ENCODE data around the gene KCNK16.

KCNK16 gene

GRCh38 chr6:39304951-39305350 lies 17.6 kb downstream of the KCNK16 start:
- Histone ChIP-seq H3K4me3 (ENCODE audit: low read length) (no peak overlapping the region), H3K9me3 (ENCODE audit: insufficient read depth, low read length) (no peaks in the 10 kb centered on the region), H3K9ac (ENCODE audit: low read length) (no peak overlapping the region), H3K79me2 (ENCODE audit: low read length) (no peaks in the 10 kb centered on the region), H3K27me3 (ENCODE audit: low read depth, low read length) (peaks cover 18% of the 10 kb centered on the region; the same call in 1 of the 2 replicates), H3K4me1 (ENCODE audit: low read length) (peaks cover 16% of the 10 kb centered on the region), H3K4me2 (ENCODE audit: low read length) (no peak overlapping the region), H3K36me3 (replicated peaks; ENCODE audit: low read depth, low read length) (no peaks in the 10 kb centered on the region), H4K20me1 (ENCODE audit: insufficient read depth, low read length) (no peaks in the 10 kb centered on the region), H2AFZ (ENCODE audit: low read depth, low read length) (no peak overlapping the region), H3K27ac (ENCODE audit: low read length) (no peak overlapping the region)
- no peak for TF ChIP-seq CTCF (IDR thresholded peaks at IDR 0.05; ENCODE audit: low read depth, low read length)
- TF ChIP-seq EZH2phosphoT487 (IDR thresholded peaks at IDR 0.05; ENCODE audit: low read depth): no peak

GRCh38 chr6:39303425-39304153 lies 18.9 kb downstream of the KCNK16 start:
- Histone ChIP-seq H3K9ac (ENCODE audit: low read length) (no peak overlapping the region), H3K27ac (ENCODE audit: low read length) (no peak overlapping the region), H3K79me2 (ENCODE audit: low read length) (no peaks in the 10 kb centered on the region), H3K4me1 (ENCODE audit: low read length) (peaks cover 16% of the 10 kb centered on the region), H3K9me3 (ENCODE audit: insufficient read depth, low read length) (no peaks in the 10 kb centered on the region), H3K27me3 (ENCODE audit: low read depth, low read length) (peaks cover 16% of the 10 kb centered on the region; the same call in 1 of the 2 replicates), H3K4me3 (ENCODE audit: low read length) (no peak overlapping the region), H2AFZ (ENCODE audit: low read depth, low read length) (no peak overlapping the region), H4K20me1 (ENCODE audit: insufficient read depth, low read length) (no peaks in the 10 kb centered on the region), H3K36me3 (replicated peaks; ENCODE audit: low read depth, low read length) (no peaks in the 10 kb centered on the region), H3K4me2 (ENCODE audit: low read length) (no peak overlapping the region)
- no peak for TF ChIP-seq EZH2phosphoT487 (IDR thresholded peaks at IDR 0.05; ENCODE audit: low read depth)
- no peak for TF ChIP-seq CTCF (IDR thresholded peaks at IDR 0.05; ENCODE audit: low read depth, low read length)

DNA sequence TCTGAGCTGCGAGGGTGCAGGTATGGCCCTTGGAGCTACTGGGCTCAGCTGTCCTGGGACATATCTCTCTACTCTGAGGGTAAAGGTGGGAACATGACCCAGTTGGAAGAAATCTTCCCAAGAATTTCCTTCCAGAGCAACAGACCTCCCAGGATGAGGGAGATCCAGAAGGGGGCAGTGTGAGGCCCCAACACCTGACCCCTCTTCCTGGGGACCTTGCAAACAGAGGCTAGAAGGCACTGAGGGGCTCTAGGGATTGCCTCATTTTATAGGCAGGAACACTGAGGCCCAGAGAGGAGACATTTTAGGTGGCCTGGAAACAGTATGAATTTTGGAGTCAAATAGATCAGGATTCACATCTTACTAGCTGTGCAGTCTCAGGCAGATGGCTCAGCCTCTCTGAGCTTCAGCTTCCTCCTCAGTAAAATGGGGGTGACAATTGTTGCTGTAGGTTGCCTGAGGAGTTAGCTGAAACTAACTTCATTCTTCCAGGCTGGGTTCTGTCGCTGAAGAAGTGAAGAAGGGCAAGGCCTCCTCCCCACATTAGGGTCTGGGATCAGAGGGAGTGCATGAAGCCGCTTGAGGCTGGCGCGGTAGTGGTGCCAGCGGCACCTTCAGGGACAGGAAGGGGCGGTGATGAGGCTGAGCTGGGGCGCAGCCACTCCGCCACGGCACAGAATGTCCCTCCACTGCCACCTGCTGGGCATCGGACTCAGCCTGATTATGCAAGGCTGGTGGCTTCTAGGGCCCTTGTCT lies 19.7 kb downstream of the KCNK16 start:
- Histone ChIP-seq H3K4me3 (ENCODE audit: low read length) (peak overlapping the region; percentile 72), H2AFZ (ENCODE audit: low read depth, low read length) (peak overlapping the region; percentile 99), H3K27me3 (ENCODE audit: low read depth, low read length) (peaks cover 12% of the 10 kb centered on the region; the same call in 1 of the 2 replicates), H3K36me3 (replicated peaks; ENCODE audit: low read depth, low read length) (no peaks in the 10 kb centered on the region), H3K9ac (ENCODE audit: low read length) (peak overlapping the region; percentile 41; the same call in 1 of the 2 replicates), H3K4me1 (ENCODE audit: low read length) (peaks cover 16% of the 10 kb centered on the region), H4K20me1 (ENCODE audit: insufficient read depth, low read length) (no peaks in the 10 kb centered on the region), H3K9me3 (ENCODE audit: insufficient read depth, low read length) (no peaks in the 10 kb centered on the region), H3K79me2 (ENCODE audit: low read length) (no peaks in the 10 kb centered on the region), H3K27ac (ENCODE audit: low read length) (no peak overlapping the region), H3K4me2 (ENCODE audit: low read length) (peak overlapping the region; percentile 88)
- TF ChIP-seq EZH2phosphoT487 (IDR thresholded peaks at IDR 0.05; ENCODE audit: low read depth) (no peak), CTCF (IDR thresholded peaks at IDR 0.05; ENCODE audit: low read depth, low read length) (peak; percentile 95)

DNA sequence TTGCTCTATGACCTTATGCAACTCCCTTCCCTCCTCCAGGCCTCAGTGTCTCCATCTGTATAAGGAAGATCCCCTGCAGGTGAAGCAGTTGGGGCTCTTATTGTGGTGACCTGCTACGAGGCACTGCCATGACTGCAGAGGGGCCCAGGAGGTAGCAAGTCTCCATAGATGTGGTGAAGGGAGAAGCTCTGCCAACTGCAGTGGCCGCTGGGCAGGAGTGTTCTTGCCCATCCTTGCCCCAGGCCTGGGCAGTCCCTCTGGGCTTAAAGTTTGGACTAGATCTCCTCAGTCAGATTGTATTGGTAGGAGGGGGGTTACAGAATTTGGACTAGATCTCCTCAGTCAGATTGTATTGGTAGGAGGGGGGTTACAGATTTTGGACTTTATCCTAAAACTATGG lies 20.5 kb downstream of the KCNK16 start:
- no peaks in the 10 kb centered on the region for H3K79me2 ChIP-seq (ENCODE audit: low read length)
- H3K9ac ChIP-seq (ENCODE audit: low read length): no peak overlapping the region
- H3K4me1 ChIP-seq (ENCODE audit: low read length): peaks cover 16% of the 10 kb centered on the region
- no peaks in the 10 kb centered on the region for H3K9me3 ChIP-seq (ENCODE audit: insufficient read depth, low read length)
- H3K36me3 ChIP-seq (replicated peaks; ENCODE audit: low read depth, low read length): no peaks in the 10 kb centered on the region
- H3K27ac ChIP-seq (ENCODE audit: low read length): no peak overlapping the region
- TF ChIP-seq EZH2phosphoT487 (IDR thresholded peaks at IDR 0.05; ENCODE audit: low read depth): no peak
- no peak for TF ChIP-seq CTCF (IDR thresholded peaks at IDR 0.05; ENCODE audit: low read depth, low read length)
- H2AFZ ChIP-seq (ENCODE audit: low read depth, low read length): no peak overlapping the region
- no peak overlapping the region for H3K4me3 ChIP-seq (ENCODE audit: low read length)
- peaks cover 3% of the 10 kb centered on the region; the same call in 1 of the 2 replicates for H3K27me3 ChIP-seq (ENCODE audit: low read depth, low read length)
- no peaks in the 10 kb centered on the region for H4K20me1 ChIP-seq (ENCODE audit: insufficient read depth, low read length)
- H3K4me2 ChIP-seq (ENCODE audit: low read length): no peak overlapping the region

Measured in OCI-LY3 (cell line).